GM20431 (cell line): Measurements from ENCODE around the gene CHERP.
"Not testable (repeated sequence)": the region's sequence is repeated elsewhere in the genome, so short reads cannot be mapped to it uniquely, and the experiment has no call there.

Experiments
- in situ Hi-C: fragments of 300-500 bp; cut with MseI, MboI; formaldehyde crosslinking; loops from one replicate; pipeline ENCODE4 v1.15.0; 2020; ENCODE audit warnings: low sequenced_read_pairs; ENCODE audit not compliant: unreplicated experiment

The CHERP gene

GRCh38 chr19:16579381-16579780 lies 37.1 kb upstream of the CHERP start:
- in situ Hi-C loops, result no loop called here

GRCh38 chr19:16577531-16577985 lies 35.3 kb upstream of the CHERP start:
- in situ Hi-C loops, result no loop called here

- in situ Hi-C loops, result no loop called here
Observed at GRCh38 chr19:16576690-16577530, 34.7 kb upstream of the CHERP start.

GRCh38 chr19:16575861-16576689 lies 33.8 kb upstream of the CHERP start:
- in situ Hi-C loops, result no loop called here

GRCh38 chr19:16575282-16575681 lies 33.0 kb upstream of the CHERP start:
- in situ Hi-C loops, result no loop called here

- in situ Hi-C loops, result no loop called here
Observed at GRCh38 chr19:16573925-16574324, 31.7 kb upstream of the CHERP start.

- in situ Hi-C loops, result no loop called here
Observed at GRCh38 chr19:16573296-16573695, 31.1 kb upstream of the CHERP start.

GRCh38 chr19:16572332-16573211 lies 30.3 kb upstream of the CHERP start, which contains the start of gene SLC35E1:
TSS of gene SLC35E1 (minus strand) at chr19:16572415. CDS start at chr19:16572364, 51 bp downstream.
- in situ Hi-C loops, result no loop called here

GRCh38 chr19:16571822-16572331 lies 29.6 kb upstream of the CHERP start:
- in situ Hi-C loops, result no loop called here

GRCh38 chr19:16571283-16571682 lies 29.0 kb upstream of the CHERP start:
- in situ Hi-C loops, result no loop called here

GRCh38 chr19:16569609-16570320 lies 27.5 kb upstream of the CHERP start:
- in situ Hi-C loops, result no loop called here

- in situ Hi-C loops, result no loop called here
Observed at GRCh38 chr19:16566702-16567101, 24.5 kb upstream of the CHERP start.

- in situ Hi-C loops, result no loop called here
Observed at GRCh38 chr19:16566161-16566560, 23.9 kb upstream of the CHERP start.

GRCh38 chr19:16564842-16565241 lies 22.6 kb upstream of the CHERP start:
- in situ Hi-C loops, result no loop called here

- in situ Hi-C loops, result no loop called here
Observed at GRCh38 chr19:16562608-16563025, 20.4 kb upstream of the CHERP start.

- in situ Hi-C loops, result no loop called here
Observed at GRCh38 chr19:16561382-16561781, 19.1 kb upstream of the CHERP start.

GRCh38 chr19:16559780-16560276 lies 17.6 kb upstream of the CHERP start:
- in situ Hi-C loops, result no loop called here

- in situ Hi-C loops, result no loop called here
Observed at GRCh38 chr19:16554776-16555175, 12.5 kb upstream of the CHERP start.

- in situ Hi-C loops, result not testable (repeated sequence)
Observed at GRCh38 chr19:16551902-16552301, 9.7 kb upstream of the CHERP start.
